ENCODE data around the gene GRIK2. TPM values are rescaled to one million over a fixed set of nuclear protein-coding genes. Genes with fewer than 3 reads are reported as not detected.

Gene GRIK2
- total RNA-seq, 4 donors from 2014 or later = 4.7 to 16.2 (median 7.5) TPM

DNA sequence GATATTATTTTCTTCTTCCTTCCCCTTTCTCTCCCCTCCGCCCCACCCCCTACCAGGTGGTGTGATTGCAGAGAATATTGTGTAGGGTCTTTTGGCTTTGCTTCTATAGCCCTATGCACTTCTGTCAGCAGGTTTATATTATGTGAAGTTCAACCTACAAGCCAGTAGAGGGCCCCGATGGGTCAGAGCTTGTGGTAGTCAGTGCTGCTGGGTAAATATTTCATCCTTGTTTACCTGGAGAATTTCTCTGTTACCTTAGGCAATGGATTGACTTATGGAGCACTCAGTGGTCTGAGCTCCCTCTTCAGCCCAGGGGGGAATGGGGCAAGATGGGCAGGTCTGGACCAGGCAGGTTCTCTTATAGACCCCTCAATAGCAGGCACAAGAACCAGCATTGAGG, 720.9 kb downstream of the GRIK2 start:
- Histone ChIP-seq H3K27ac (no peak overlapping the region), H3K9me3 (peaks cover 0 to 8% (median 0%) of the 10 kb centered on the region in 4 donors), H3K4me3 (no peak overlapping the region), H3K27me3 (no peaks in the 10 kb centered on the region), H3K36me3 (no peaks in the 10 kb centered on the region), H3K4me1 (no peaks in the 10 kb centered on the region)
- no peak for DNase-seq (ENCODE audit: low spot score in 2 of 2)
- TF ChIP-seq EP300 (IDR thresholded peaks at IDR 0.05) = no peak
- TF ChIP-seq, protein P1, sequence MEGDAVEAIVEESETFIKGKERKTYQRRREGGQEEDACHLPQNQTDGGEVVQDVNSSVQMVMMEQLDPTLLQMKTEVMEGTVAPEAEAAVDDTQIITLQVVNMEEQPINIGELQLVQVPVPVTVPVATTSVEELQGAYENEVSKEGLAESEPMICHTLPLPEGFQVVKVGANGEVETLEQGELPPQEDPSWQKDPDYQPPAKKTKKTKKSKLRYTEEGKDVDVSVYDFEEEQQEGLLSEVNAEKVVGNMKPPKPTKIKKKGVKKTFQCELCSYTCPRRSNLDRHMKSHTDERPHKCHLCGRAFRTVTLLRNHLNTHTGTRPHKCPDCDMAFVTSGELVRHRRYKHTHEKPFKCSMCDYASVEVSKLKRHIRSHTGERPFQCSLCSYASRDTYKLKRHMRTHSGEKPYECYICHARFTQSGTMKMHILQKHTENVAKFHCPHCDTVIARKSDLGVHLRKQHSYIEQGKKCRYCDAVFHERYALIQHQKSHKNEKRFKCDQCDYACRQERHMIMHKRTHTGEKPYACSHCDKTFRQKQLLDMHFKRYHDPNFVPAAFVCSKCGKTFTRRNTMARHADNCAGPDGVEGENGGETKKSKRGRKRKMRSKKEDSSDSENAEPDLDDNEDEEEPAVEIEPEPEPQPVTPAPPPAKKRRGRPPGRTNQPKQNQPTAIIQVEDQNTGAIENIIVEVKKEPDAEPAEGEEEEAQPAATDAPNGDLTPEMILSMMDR (IDR thresholded peaks at IDR 0.05) = no peak
- TF ChIP-seq POLR2A (IDR thresholded peaks at IDR 0.05) = no peak
- 26 to 54% methylated on average over 2 of the region's 2 CpGs for WGBS, 2 donors

GRCh38 chr6:102115911-102116310, 722.4 kb downstream of the GRIK2 start:
- TF ChIP-seq POLR2A (IDR thresholded peaks at IDR 0.05) (no peak), EP300 (IDR thresholded peaks at IDR 0.05) (no peak)
- TF ChIP-seq, protein P1 (IDR thresholded peaks at IDR 0.05) = no peak
- H3K36me3 ChIP-seq = no peaks in the 10 kb centered on the region
- no peak overlapping the region for H3K27ac ChIP-seq
- no peaks in the 10 kb centered on the region for H3K4me1 ChIP-seq
- H3K9me3 ChIP-seq = peaks cover 0 to 6% (median 0%) of the 10 kb centered on the region in 4 donors
- 64 to 67% methylated on average over 1 of the region's 1 CpG for WGBS, 2 donors
- no peak for DNase-seq (ENCODE audit: low spot score in 2 of 2)
- H3K27me3 ChIP-seq = no peaks in the 10 kb centered on the region
- no peak overlapping the region for H3K4me3 ChIP-seq

DNA sequence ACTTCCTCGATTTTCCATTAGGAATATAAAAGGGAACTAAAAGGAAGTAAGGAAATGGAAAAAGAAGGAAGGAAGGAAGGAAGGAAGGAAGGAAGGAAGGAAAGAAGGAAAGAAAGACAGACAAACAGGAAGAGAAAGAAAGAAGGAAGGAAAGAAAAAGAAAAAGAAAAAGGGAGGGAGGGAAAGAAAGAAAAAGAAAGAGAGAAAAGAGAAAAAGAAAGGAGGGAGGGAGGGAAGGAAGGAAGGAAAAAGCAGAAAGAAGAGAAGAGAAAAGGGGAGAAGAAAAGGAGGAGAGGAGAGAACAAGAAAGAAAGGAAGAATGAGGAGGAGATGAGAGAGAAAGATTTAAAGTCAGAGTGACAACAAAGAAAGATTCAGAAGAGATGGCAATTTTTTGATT, 724.5 kb downstream of the GRIK2 start:
- 86 to 90% methylated on average over 1 of the region's 1 CpG for WGBS, 2 donors
- peaks cover 0 to 6% (median 0%) of the 10 kb centered on the region in 4 donors for H3K9me3 ChIP-seq
- no peak for TF ChIP-seq EP300 (IDR thresholded peaks at IDR 0.05)
- TF ChIP-seq POLR2A (IDR thresholded peaks at IDR 0.05) = no peak
- TF ChIP-seq, protein P1 (IDR thresholded peaks at IDR 0.05) = no peak

More for the DNA sequence above, 724.5 kb downstream of the GRIK2 start:
- DNase-seq (ENCODE audit: low spot score in 2 of 2) = no peak
- Histone ChIP-seq H3K36me3 (no peaks in the 10 kb centered on the region), H3K4me1 (no peaks in the 10 kb centered on the region), H3K4me3 (no peak overlapping the region), H3K27me3 (no peaks in the 10 kb centered on the region), H3K27ac (no peak overlapping the region)

Measured in tibial nerve (tissue), 4 donors.